Tibial artery (tissue), 4 donors: ENCODE results near the gene WNT9B.
"Not testable (repeated sequence)": the region's sequence is repeated elsewhere in the genome, so short reads cannot be mapped to it uniquely, and the experiment has no call there.

Source experiments
- DNase-seq, 2 donors: peaks; one replicate each; pipeline ENCODE4 v3.0.0-alpha.2; 2019
- H3K27ac ChIP-seq, 2 donors: fragments of 200-600 bp; sonication (generic) in 1 of 2; 1 replicate in 1 of 2; 2 replicates in 1 of 2; pipeline ENCODE4 v1.5.1; 2018 to 2019; ENCODE audit warnings: mild to moderate bottlenecking in 1 of 2
- H3K27me3 ChIP-seq, 2 donors: fragments of 200-600 bp; sonication (generic) in 1 of 2; one replicate each; pipeline versions ENCODE4 v1.5.1 to v1.6.0; 2016 to 2019
- H3K36me3 ChIP-seq, 3 donors: fragments of 200-600 bp; sonication (generic) in 2 of 3; one replicate each; pipeline ENCODE4 v1.5.1; 2016 to 2019; ENCODE audit warnings: mild to moderate bottlenecking in 2 of 3
- H3K4me1 ChIP-seq, 4 donors: fragments of 200-600 bp; sonication (generic) in 2 of 4; 1 replicate in 3 of 4; 2 replicates in 1 of 4; pipeline ENCODE4 v1.5.1; 2016 to 2019
- H3K4me3 ChIP-seq, 2 donors: fragments of 200-600 bp; sonication (generic) in 1 of 2; 1 replicate in 1 of 2; 2 replicates in 1 of 2; pipeline ENCODE4 v1.5.1; 2018 to 2019; ENCODE audit warnings: mild to moderate bottlenecking in 2 of 2
- H3K9me3 ChIP-seq, 3 donors: fragments of 200-600 bp; sonication (generic) in 1 of 3; one replicate each; pipeline ENCODE4 v1.5.1; 2016 to 2019
- CTCF ChIP-seq, 2 experiments: fragments of 200-600 bp in 1 of 2; fragments of 450-650 bp in 1 of 2; IDR thresholded peaks; one replicate each; pipeline ENCODE4 v1.5.1; 2017 to 2019; ENCODE audit warnings: antibody characterized with exemption in 2 of 2, mild to moderate bottlenecking in 1 of 2, moderate library complexity in 1 of 2
- intact Hi-C: fragments of 100-400 bp; cut with DNase I; formaldehyde crosslinking; loops from one replicate; pipeline ENCODE4 v1.15.0; 2023; ENCODE audit warnings: low total_unique reads

Gene WNT9B

GRCh38 chr17:46837521-46837920, 13.9 kb upstream of the WNT9B start:
- peaks cover 0 to 47% of the 10 kb centered on the region in 2 donors for H3K27me3 ChIP-seq
- intact Hi-C loops = no loop called here
- H3K36me3 ChIP-seq = no peaks in the 10 kb centered on the region
- DNase-seq = no peak
- no peaks in the 10 kb centered on the region for H3K9me3 ChIP-seq
- peaks cover 0 to 4% (median 0%) of the 10 kb centered on the region in 4 donors for H3K4me1 ChIP-seq
- no peak overlapping the region for H3K27ac ChIP-seq
- no peak for TF ChIP-seq CTCF (IDR thresholded peaks at IDR 0.05)
- H3K4me3 ChIP-seq = no peak overlapping the region

GRCh38 chr17:46839211-46839610, 12.2 kb upstream of the WNT9B start:
- DNase-seq = no peak
- intact Hi-C loops = no loop called here
- H3K36me3 ChIP-seq = no peaks in the 10 kb centered on the region
- TF ChIP-seq CTCF (IDR thresholded peaks at IDR 0.05) = no peak
- no peak overlapping the region for H3K4me3 ChIP-seq
- H3K4me1 ChIP-seq = peaks cover 0 to 4% (median 0%) of the 10 kb centered on the region in 4 donors
- H3K27ac ChIP-seq = no peak overlapping the region
- H3K9me3 ChIP-seq = peaks cover 0 to 12% (median 5%) of the 10 kb centered on the region in 3 donors
- H3K27me3 ChIP-seq = peaks cover 0 to 53% of the 10 kb centered on the region in 2 donors

- Histone ChIP-seq H3K9me3 (peaks cover 0 to 12% (median 5%) of the 10 kb centered on the region in 3 donors), H3K27me3 (peaks cover 0 to 60% of the 10 kb centered on the region in 2 donors)
- DNase-seq, H3K4me3 ChIP-seq, H3K4me1 ChIP-seq, H3K36me3 ChIP-seq, H3K27ac ChIP-seq, intact Hi-C loops: not testable (repeated sequence)
Measured at GRCh38 chr17:46840596-46840995, 10.8 kb upstream of the WNT9B start.

GRCh38 chr17:46841561-46842379, 9.6 kb upstream of the WNT9B start:
- intact Hi-C loops = no loop called here
- peaks cover 0 to 12% (median 5%) of the 10 kb centered on the region in 3 donors for H3K9me3 ChIP-seq
- DNase-seq = no peak

GRCh38 chr17:46842835-46843234, 8.5 kb upstream of the WNT9B start:
- H3K27me3 ChIP-seq = peaks cover 0 to 64% of the 10 kb centered on the region in 2 donors
- no peak overlapping the region for H3K27ac ChIP-seq
- no peak overlapping the region for H3K4me3 ChIP-seq
- no peaks in the 10 kb centered on the region for H3K36me3 ChIP-seq
- H3K4me1 ChIP-seq = peaks cover 0 to 4% (median 0%) of the 10 kb centered on the region in 4 donors
- intact Hi-C loops = no loop called here
- H3K9me3 ChIP-seq = peaks cover 0 to 12% (median 5%) of the 10 kb centered on the region in 3 donors
- TF ChIP-seq CTCF (IDR thresholded peaks at IDR 0.05) = no peak
- no peak for DNase-seq

More at GRCh38 chr17:46841561-46842379, 9.6 kb upstream of the WNT9B start:
- peaks cover 0 to 4% (median 0%) of the 10 kb centered on the region in 4 donors for H3K4me1 ChIP-seq
- H3K4me3 ChIP-seq = no peak overlapping the region
- H3K27ac ChIP-seq = no peak overlapping the region
- TF ChIP-seq CTCF (IDR thresholded peaks at IDR 0.05) = peak; percentile 45 to 50
- peaks cover 0 to 64% of the 10 kb centered on the region in 2 donors for H3K27me3 ChIP-seq
- H3K36me3 ChIP-seq = no peaks in the 10 kb centered on the region
